ENCODE data around the gene TLE2. TPM values are rescaled to one million over a fixed set of nuclear protein-coding genes. Genes with fewer than 3 reads are reported as not detected.

Gene TLE2
- total and polyA plus RNA-seq, 9 of the 15 experiments (the other 6 are each of a cell fraction or from before 2014, with no cell fraction given) = 0.35 to 13.1 (median 6.2) TPM

GRCh38 chr19:3036119-3036976, 7.3 kb upstream of the TLE2 start (continued):
- no peak for TF ChIP-seq REST (IDR thresholded peaks at IDR 0.05; ENCODE audit: borderline replicate concordance)
- no peak for TF ChIP-seq REST (CRISPR knock-in tag; IDR thresholded peaks at IDR 0.05; ENCODE audit: low read depth)
- TF ChIP-seq PKNOX1 (IDR thresholded peaks at IDR 0.05) = peak; percentile 99
